Measurements from ENCODE around the gene WDR43. TPM values are rescaled to one million over a fixed set of nuclear protein-coding genes. Genes with fewer than 3 reads are reported as not detected.

The WDR43 gene
- total and polyA plus RNA-seq, 2 donors from 2014 or later: 9.6 to 40.5 TPM

- TF ChIP-seq CTCF (IDR thresholded peaks at IDR 0.05; ENCODE audit: borderline replicate concordance, extremely low read depth, insufficient read depth): no peak
- Histone ChIP-seq H3K4me1 (ENCODE audit: control insufficient read depth in 2 of 3, insufficient read depth in 2 of 3, low read depth in 1 of 3, low read length in 3 of 3) (peaks cover 0 to 10% (median 3%) of the 10 kb centered on the region in 3 donors), H3K4me3 (ENCODE audit: low read length in 3 of 3) (no peak overlapping the region), H3K9me3 (ENCODE audit: control insufficient read depth in 2 of 3, insufficient read depth in 1 of 3, low read length in 3 of 3) (no peaks in the 10 kb centered on the region), H3K9ac (ENCODE audit: low read length in 3 of 3) (no peak overlapping the region), H3K27me3 (ENCODE audit: control insufficient read depth, insufficient read depth, low read length) (no peaks in the 10 kb centered on the region), H3K27ac (ENCODE audit: low read depth in 2 of 2, low read length in 2 of 2) (no peak overlapping the region), H3K36me3 (ENCODE audit: control insufficient read depth in 2 of 3, insufficient read depth in 3 of 3, low read length in 3 of 3) (peaks cover 0 to 18% (median 3%) of the 10 kb centered on the region in 3 donors)
- intact Hi-C loops (cut with DNase I): no loop called here
- FAIRE-seq (no peak), DNase-seq (no peak)
Measured at GRCh38 chr2:28901202-28901601, 6.7 kb downstream of the WDR43 start.

- H3K9ac ChIP-seq (ENCODE audit: low read length in 3 of 3): no peak overlapping the region
- peaks cover 0 to 10% (median 3%) of the 10 kb centered on the region in 3 donors for H3K4me1 ChIP-seq (ENCODE audit: control insufficient read depth in 2 of 3, insufficient read depth in 2 of 3, low read depth in 1 of 3, low read length in 3 of 3)
- H3K27ac ChIP-seq (ENCODE audit: low read depth in 2 of 2, low read length in 2 of 2): no peak overlapping the region
- H3K4me3 ChIP-seq (ENCODE audit: low read length in 3 of 3): no peak overlapping the region
- H3K27me3 ChIP-seq (ENCODE audit: control insufficient read depth, insufficient read depth, low read length): no peaks in the 10 kb centered on the region
- H3K9me3 ChIP-seq (ENCODE audit: control insufficient read depth in 2 of 3, insufficient read depth in 1 of 3, low read length in 3 of 3): no peaks in the 10 kb centered on the region
- no peak for FAIRE-seq
- intact Hi-C loops (cut with DNase I): no loop called here
- peaks cover 3 to 24% (median 4%) of the 10 kb centered on the region in 3 donors for H3K36me3 ChIP-seq (ENCODE audit: control insufficient read depth in 2 of 3, insufficient read depth in 3 of 3, low read length in 3 of 3)
- no peak for TF ChIP-seq CTCF (IDR thresholded peaks at IDR 0.05; ENCODE audit: borderline replicate concordance, extremely low read depth, insufficient read depth)
- DNase-seq: no peak
Measured at GRCh38 chr2:28901841-28902240, 7.4 kb downstream of the WDR43 start.

GRCh38 chr2:28902584-28902983 is 8.1 kb downstream of the WDR43 start:
- TF ChIP-seq CTCF (IDR thresholded peaks at IDR 0.05; ENCODE audit: borderline replicate concordance, extremely low read depth, insufficient read depth): no peak
- Histone ChIP-seq H3K4me1 (ENCODE audit: control insufficient read depth in 2 of 3, insufficient read depth in 2 of 3, low read depth in 1 of 3, low read length in 3 of 3) (peaks cover 0 to 6% (median 3%) of the 10 kb centered on the region in 3 donors), H3K9ac (ENCODE audit: low read length in 3 of 3) (no peak overlapping the region), H3K4me3 (ENCODE audit: low read length in 3 of 3) (no peak overlapping the region), H3K27me3 (ENCODE audit: control insufficient read depth, insufficient read depth, low read length) (no peaks in the 10 kb centered on the region), H3K9me3 (ENCODE audit: control insufficient read depth in 2 of 3, insufficient read depth in 1 of 3, low read length in 3 of 3) (no peaks in the 10 kb centered on the region), H3K27ac (ENCODE audit: low read depth in 2 of 2, low read length in 2 of 2) (no peak overlapping the region), H3K36me3 (ENCODE audit: control insufficient read depth in 2 of 3, insufficient read depth in 3 of 3, low read length in 3 of 3) (peaks cover 5 to 28% (median 7%) of the 10 kb centered on the region in 3 donors)
- FAIRE-seq: no peak
- intact Hi-C loops (cut with DNase I): no loop called here
- DNase-seq: no peak

GRCh38 chr2:28904295-28904694 is 9.8 kb downstream of the WDR43 start:
- DNase-seq (no peak), FAIRE-seq (no peak)
- Histone ChIP-seq H3K27ac (ENCODE audit: low read depth in 2 of 2, low read length in 2 of 2) (no peak overlapping the region), H3K9me3 (ENCODE audit: control insufficient read depth in 2 of 3, insufficient read depth in 1 of 3, low read length in 3 of 3) (no peaks in the 10 kb centered on the region), H3K36me3 (ENCODE audit: control insufficient read depth in 2 of 3, insufficient read depth in 3 of 3, low read length in 3 of 3) (peaks cover 5 to 37% (median 9%) of the 10 kb centered on the region in 3 donors), H3K9ac (ENCODE audit: low read length in 3 of 3) (no peak overlapping the region), H3K4me3 (ENCODE audit: low read length in 3 of 3) (no peak overlapping the region), H3K4me1 (ENCODE audit: control insufficient read depth in 2 of 3, insufficient read depth in 2 of 3, low read depth in 1 of 3, low read length in 3 of 3) (peaks cover 0 to 3% (median 0%) of the 10 kb centered on the region in 3 donors), H3K27me3 (ENCODE audit: control insufficient read depth, insufficient read depth, low read length) (no peaks in the 10 kb centered on the region)
- no peak for TF ChIP-seq CTCF (IDR thresholded peaks at IDR 0.05; ENCODE audit: borderline replicate concordance, extremely low read depth, insufficient read depth)
- intact Hi-C loops (cut with DNase I): no loop called here
